Lung (tissue), 12 donors: ENCODE data around the gene FAM47C. TPM values are rescaled to one million over a fixed set of nuclear protein-coding genes. Genes with fewer than 3 reads are reported as not detected.
"Not testable (repeated sequence)": the region's sequence is repeated elsewhere in the genome, so short reads cannot be mapped to it uniquely, and the experiment has no call there.

Source experiments
- ATAC-seq: fragments of 200-7000 bp; cut with Tn5 transposase; one replicate; pipeline ENCODE4 v1.9.1; 2020; ENCODE audit warnings: moderate number of reproducible peaks; ENCODE audit not compliant: insufficient read depth, low FRiP score
- DNase-seq, 3 donors: peaks; one replicate each; pipeline ENCODE4 v3.0.0-alpha.2; 2013 to 2017
- H3K27ac ChIP-seq, 2 donors: one replicate each; pipeline ENCODE4 v1.5.1; 2013; ENCODE audit warnings: mild to moderate bottlenecking in 2 of 2, moderate library complexity in 2 of 2, control low read depth in 1 of 2, inconsistent platforms in 1 of 2, low read depth in 1 of 2, low read length in 1 of 2
- H3K27me3 ChIP-seq, 3 donors: one replicate each; pipeline ENCODE4 v1.5.1; 2013; ENCODE audit warnings: low read length in 2 of 3; ENCODE audit not compliant: control insufficient read depth in 3 of 3, insufficient read depth in 3 of 3
- H3K36me3 ChIP-seq, 4 donors: one replicate each; pipeline ENCODE4 v1.5.1; 2013; ENCODE audit warnings: low read length in 4 of 4, mild to moderate bottlenecking in 1 of 4, moderate library complexity in 1 of 4; ENCODE audit not compliant: control insufficient read depth in 4 of 4, insufficient read depth in 4 of 4
- H3K4me1 ChIP-seq, 5 donors: one replicate each; pipeline ENCODE4 v1.5.1; 2013; ENCODE audit warnings: low read length in 5 of 5, mild to moderate bottlenecking in 2 of 5, moderate library complexity in 1 of 5; ENCODE audit not compliant: control insufficient read depth in 5 of 5, insufficient read depth in 5 of 5
- H3K4me3 ChIP-seq: one replicate; pipeline ENCODE4 v1.5.1; 2013; ENCODE audit warnings: mild to moderate bottlenecking, control low read depth, moderate library complexity
- H3K9ac ChIP-seq, 2 donors: one replicate each; pipeline ENCODE4 v1.5.1; 2013; ENCODE audit warnings: low read length in 2 of 2, control low read depth in 1 of 2; ENCODE audit not compliant: insufficient read depth in 1 of 2
- H3K9me3 ChIP-seq, 4 donors: one replicate each; pipeline ENCODE4 v1.5.1; 2013; ENCODE audit warnings: low read length in 3 of 4, mild to moderate bottlenecking in 1 of 4, moderate library complexity in 1 of 4; ENCODE audit not compliant: control insufficient read depth in 4 of 4, insufficient read depth in 3 of 4
- CTCF ChIP-seq: IDR thresholded peaks from 2 replicates; pipeline ENCODE4 v1.5.1; 2012; ENCODE audit warnings: mild to moderate bottlenecking; ENCODE audit errors: control extremely low read depth, extremely low read depth
- WGBS, 2 donors: extraction: QIAGEN DNeasy Blood & Tissue Kit; methylation state at CpG; one replicate each; pipeline ENCODE4 v1.1.7; 2013; 5-methylcytosine and 5-hydroxymethylcytosine counted together
- polyA plus RNA-seq, 2 donors: library from polyadenylated mRNA; stranded (reverse); fragments of 200-250 nt; gene quantifications; one replicate each; pipeline ENCODE4 v1.2.1, GENCODE V29; 2013
- total RNA-seq, 2 donors: library from RNA; depleted of rRNA in 1 of 2; stranded (reverse); fragments of >200 nt in 1 of 2; gene quantifications; one replicate each; pipeline ENCODE4 v1.2.1, GENCODE V29; 2014 to 2021
- donor health status: control.
- donor health status: control.
- donor health status: Bipolar disorder and iron deficiency.
- donor health status: healthy.
- donor health status: DM: yes; HTN: yes; CAD: no.

The FAM47C gene
- total and polyA plus RNA-seq, 4 donors, result 0.02 TPM; not detected in 3

DNA sequence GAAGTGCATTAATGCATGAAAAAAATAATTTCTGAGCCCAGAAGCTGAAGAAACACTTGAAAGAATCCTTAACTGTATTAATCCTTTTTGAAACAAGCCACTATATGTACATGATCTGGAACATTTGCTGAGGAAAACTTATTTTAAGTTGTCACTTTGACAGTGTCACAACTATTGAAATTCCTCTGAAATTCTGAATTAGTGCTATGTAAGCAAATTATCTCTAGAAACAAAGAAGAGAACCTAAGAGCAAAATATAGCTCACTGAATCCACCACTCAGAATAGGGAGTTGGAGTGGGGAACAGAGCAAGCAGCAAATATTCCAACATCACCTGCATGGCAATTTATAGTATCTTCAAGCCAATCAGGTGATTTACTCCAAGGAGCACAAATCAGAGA lies 34.6 kb upstream of the FAM47C start:
- ATAC-seq (no peak), DNase-seq (no peak)
- H3K4me3 ChIP-seq, result no peak overlapping the region
- TF ChIP-seq CTCF, result no peak
- no peaks in the 10 kb centered on the region for H3K4me1 ChIP-seq
- no peaks in the 10 kb centered on the region for H3K9me3 ChIP-seq
- no peak overlapping the region for H3K9ac ChIP-seq
- H3K27ac ChIP-seq, result no peak overlapping the region
- no peaks in the 10 kb centered on the region for H3K36me3 ChIP-seq
- peaks cover 0 to 7% (median 4%) of the 10 kb centered on the region in 3 donors for H3K27me3 ChIP-seq

DNA sequence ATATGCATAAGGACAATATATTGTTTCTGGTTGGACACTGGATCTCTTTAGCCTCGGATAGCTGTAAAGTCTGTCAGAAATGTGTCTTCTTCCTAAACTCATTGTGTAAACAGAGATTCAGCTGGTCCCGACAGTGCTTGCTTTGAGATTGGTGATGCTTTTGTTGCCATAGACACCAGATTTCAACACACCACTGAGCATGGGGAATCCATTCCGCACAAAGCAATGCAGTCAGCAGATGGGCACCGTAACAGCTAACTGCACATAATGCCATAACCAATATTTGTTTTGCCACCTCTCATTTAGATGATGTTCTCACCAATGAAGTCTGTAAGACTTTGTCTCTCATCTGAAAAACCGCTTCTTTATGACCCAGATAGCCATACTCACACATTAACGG lies 33.3 kb upstream of the FAM47C start:
- no peak overlapping the region for H3K4me3 ChIP-seq
- DNase-seq (no peak), ATAC-seq (no peak)
- no peaks in the 10 kb centered on the region for H3K9me3 ChIP-seq
- 72 to 94% methylated on average over 6 of the region's 6 CpGs for WGBS, 2 donors
- no peak for TF ChIP-seq CTCF
- peaks cover 0 to 7% (median 4%) of the 10 kb centered on the region in 3 donors for H3K27me3 ChIP-seq
- H3K36me3 ChIP-seq, result no peaks in the 10 kb centered on the region
- no peaks in the 10 kb centered on the region for H3K4me1 ChIP-seq
- H3K27ac ChIP-seq, result no peak overlapping the region
- no peak overlapping the region for H3K9ac ChIP-seq

GRCh38 chrX:36978886-36979285 lies 29.3 kb upstream of the FAM47C start:
- H3K4me1 ChIP-seq, result no peaks in the 10 kb centered on the region
- no peak overlapping the region for H3K4me3 ChIP-seq
- H3K9me3 ChIP-seq, result no peaks in the 10 kb centered on the region
- WGBS, 2 donors, result 77 to 90% methylated on average over 2 of the region's 2 CpGs
- no peak overlapping the region for H3K9ac ChIP-seq
- H3K27me3 ChIP-seq, result peaks cover 0 to 10% (median 4%) of the 10 kb centered on the region in 3 donors
- DNase-seq, result no peak
- no peak for TF ChIP-seq CTCF
- no peak overlapping the region for H3K27ac ChIP-seq
- no peak for ATAC-seq
- no peaks in the 10 kb centered on the region for H3K36me3 ChIP-seq

- peaks cover 0 to 8% (median 3%) of the 10 kb centered on the region in 3 donors for H3K27me3 ChIP-seq
- no peak for DNase-seq
- WGBS, 2 donors, result 40 to 65% methylated on average over 3 of the region's 3 CpGs
- H3K27ac ChIP-seq, result no peak overlapping the region
- TF ChIP-seq CTCF, result no peak
- no peak overlapping the region for H3K9ac ChIP-seq
- no peak for ATAC-seq
- H3K4me1 ChIP-seq, result no peaks in the 10 kb centered on the region
- no peak overlapping the region for H3K4me3 ChIP-seq
- no peaks in the 10 kb centered on the region for H3K36me3 ChIP-seq
- H3K9me3 ChIP-seq, result peaks cover 0 to 7% (median under 1%) of the 10 kb centered on the region in 4 donors
Observed at GRCh38 chrX:36983831-36984230, 24.3 kb upstream of the FAM47C start.

GRCh38 chrX:36985416-36986209 lies 22.6 kb upstream of the FAM47C start:
- not testable (repeated sequence) for H3K4me1 ChIP-seq, H3K27me3 ChIP-seq, H3K36me3 ChIP-seq, H3K9me3 ChIP-seq, H3K27ac ChIP-seq, H3K4me3 ChIP-seq, H3K9ac ChIP-seq
- ATAC-seq (peak; percentile 73), DNase-seq (peak; percentile 2 to 37 (median 24))
- WGBS, 2 donors, result 2 to 32% methylated on average over 19 to 82 of the region's 89 CpGs
